H9 (cell line): ENCODE measurements around the gene OSGEPL1. TPM values are rescaled to one million over a fixed set of nuclear protein-coding genes. Genes with fewer than 3 reads are reported as not detected.

Source experiments
- DNase-seq: peaks from one replicate; pipeline ENCODE4 v3.0.0-alpha.2; 2017
- H2AFZ ChIP-seq: one replicate; pipeline ENCODE4 v1.6.1; 2013; ENCODE audit warnings: mild to moderate bottlenecking, low read length, control low read depth, moderate library complexity
- H2AK5ac ChIP-seq: 2 replicates; pipeline ENCODE4 v1.6.1; 2013; ENCODE audit warnings: low read length, control low read depth, mixed read lengths; ENCODE audit not compliant: insufficient read length
- H2BK120ac ChIP-seq: one replicate; pipeline ENCODE4 v1.6.1; 2013; ENCODE audit warnings: low read depth, mild to moderate bottlenecking, low read length, control low read depth, inconsistent platforms; ENCODE audit not compliant: poor library complexity, severe bottlenecking
- H2BK12ac ChIP-seq: 2 replicates; pipeline ENCODE4 v1.6.1; 2013; ENCODE audit warnings: low read length, control low read depth, mixed read lengths, low read depth; ENCODE audit not compliant: insufficient read length
- H2BK15ac ChIP-seq: 2 replicates; pipeline ENCODE4 v1.6.1; 2013; ENCODE audit warnings: low read depth, low read length, control low read depth
- H2BK20ac ChIP-seq: one replicate; pipeline ENCODE4 v1.6.1; 2013; ENCODE audit warnings: low read depth, mild to moderate bottlenecking, low read length, control low read depth, inconsistent platforms; ENCODE audit not compliant: poor library complexity, severe bottlenecking
- H2BK5ac ChIP-seq: 2 replicates; pipeline ENCODE4 v1.6.1; 2013; ENCODE audit warnings: low read length, control low read depth, mixed read lengths; ENCODE audit not compliant: insufficient read length
- H3K14ac ChIP-seq: 2 replicates; pipeline ENCODE4 v1.6.1; 2013; ENCODE audit warnings: low read length, control low read depth; ENCODE audit not compliant: insufficient read depth
- H3K18ac ChIP-seq: 2 replicates; pipeline ENCODE4 v1.6.1; 2013; ENCODE audit warnings: low read depth, mild to moderate bottlenecking, mixed read lengths, low read length, control low read depth; ENCODE audit not compliant: insufficient read length
- H3K23ac ChIP-seq: 2 replicates; pipeline ENCODE4 v1.6.1; 2013; ENCODE audit warnings: low read length, control low read depth, mixed read lengths, low read depth; ENCODE audit not compliant: insufficient read length
- H3K23me2 ChIP-seq: 2 replicates; pipeline ENCODE4 v1.6.1; 2013; ENCODE audit warnings: low read depth, mild to moderate bottlenecking, mixed read lengths, low read length, control low read depth; ENCODE audit not compliant: insufficient read length, poor library complexity, severe bottlenecking
- H3K27ac ChIP-seq: 2 replicates; pipeline ENCODE4 v1.5.1; 2013; ENCODE audit warnings: low read length, control low read depth, mixed read lengths, low read depth; ENCODE audit not compliant: insufficient read length
- H3K27me3 ChIP-seq: 2 replicates; pipeline ENCODE4 v1.6.1; 2013; ENCODE audit warnings: low read length, control low read depth, inconsistent platforms; ENCODE audit not compliant: insufficient read depth
- H3K4ac ChIP-seq: 2 replicates; pipeline ENCODE4 v1.6.1; 2013; ENCODE audit warnings: low read depth, mild to moderate bottlenecking, control low read depth, inconsistent platforms, low read length, moderate library complexity
- H3K4me1 ChIP-seq: 2 replicates; pipeline ENCODE4 v1.6.1; 2013; ENCODE audit warnings: low read length, control low read depth, inconsistent platforms; ENCODE audit not compliant: insufficient read depth
- H3K4me2 ChIP-seq: 2 replicates; pipeline ENCODE4 v1.6.1; 2013; ENCODE audit warnings: low read length, control low read depth, mixed read lengths; ENCODE audit not compliant: insufficient read length, insufficient read depth
- H3K56ac ChIP-seq: 2 replicates; pipeline ENCODE4 v1.6.1; 2013; ENCODE audit warnings: low read depth, mild to moderate bottlenecking, mixed read lengths, low read length, control low read depth; ENCODE audit not compliant: insufficient read length
- H3K79me1 ChIP-seq: 2 replicates; pipeline ENCODE4 v1.6.1; 2013; ENCODE audit warnings: low read depth, mild to moderate bottlenecking, moderate library complexity, low read length, control low read depth, inconsistent platforms; ENCODE audit not compliant: insufficient read depth, poor library complexity, severe bottlenecking
- H3K79me2 ChIP-seq: 2 replicates; pipeline ENCODE4 v1.6.1; 2013; ENCODE audit warnings: low read length, control low read depth, inconsistent platforms; ENCODE audit not compliant: insufficient read depth
- H3K9ac ChIP-seq: 2 replicates; pipeline ENCODE4 v1.6.1; 2013; ENCODE audit warnings: low read length, control low read depth, mixed read lengths; ENCODE audit not compliant: insufficient read length; ENCODE audit errors: extremely low read depth
- H3K9me3 ChIP-seq: one replicate; pipeline ENCODE4 v1.6.1; 2013; ENCODE audit warnings: low read depth, low read length, inconsistent platforms; ENCODE audit not compliant: control insufficient read depth
- H3T11ph ChIP-seq: one replicate; pipeline ENCODE4 v1.6.1; 2013; ENCODE audit warnings: mild to moderate bottlenecking, low read length, control low read depth, inconsistent platforms
- H4K20me1 ChIP-seq: one replicate; pipeline ENCODE4 v1.6.1; 2013; ENCODE audit not compliant: control insufficient read depth, insufficient read length, insufficient read depth
- H4K5ac ChIP-seq: 2 replicates; pipeline ENCODE4 v1.6.1; 2013; ENCODE audit warnings: low read depth, mild to moderate bottlenecking, mixed read lengths, low read length, control low read depth; ENCODE audit not compliant: insufficient read length
- H4K8ac ChIP-seq: replicated peaks from 2 replicates; pipeline ENCODE4 v1.6.1; 2013; ENCODE audit warnings: low read length, control low read depth, mixed read lengths, low read depth; ENCODE audit not compliant: insufficient read length
- H4K91ac ChIP-seq: 2 replicates; pipeline ENCODE4 v1.6.1; 2013; ENCODE audit warnings: low read depth, mild to moderate bottlenecking, moderate library complexity, mixed read lengths, low read length, control low read depth; ENCODE audit not compliant: insufficient read length
- H3K27ac Mint-ChIP-seq, 3 experiments: 2 replicates in 2 of 3; 3 replicates in 1 of 3; pipeline ENCODE4 v1.8.0; 2020 to 2021; ENCODE audit warnings: mixed read lengths in 3 of 3, mild to moderate bottlenecking in 1 of 3, moderate library complexity in 1 of 3
- H3K27me3 Mint-ChIP-seq: 2 replicates; pipeline ENCODE4 v1.8.0; 2021; ENCODE audit warnings: low read depth, mild to moderate bottlenecking, moderate library complexity, mixed read lengths
- H3K36me3 Mint-ChIP-seq, 3 experiments: 2 replicates in 2 of 3; 3 replicates in 1 of 3; pipeline ENCODE4 v1.8.0; 2020 to 2021; ENCODE audit warnings: low read depth in 3 of 3, mixed read lengths in 3 of 3; ENCODE audit not compliant: insufficient read depth in 1 of 3
- H3K4me1 Mint-ChIP-seq, 2 experiments: 2 replicates each; pipeline ENCODE4 v1.8.0; 2020; ENCODE audit warnings: mixed read lengths in 2 of 2
- H3K4me3 Mint-ChIP-seq, 2 experiments: 2 replicates in 1 of 2; 3 replicates in 1 of 2; pipeline ENCODE4 v1.8.0; 2020 to 2021; ENCODE audit warnings: mild to moderate bottlenecking in 2 of 2, mixed read lengths in 2 of 2, moderate library complexity in 1 of 2
- H3K9me3 Mint-ChIP-seq, 2 experiments: 2 replicates in 1 of 2; 3 replicates in 1 of 2; pipeline ENCODE4 v1.8.0; 2020; ENCODE audit warnings: mild to moderate bottlenecking in 2 of 2, mixed read lengths in 2 of 2, moderate library complexity in 1 of 2
- CTCF ChIP-seq: fragments of 200-600 bp; sonication (generic); conservative IDR thresholded peaks from 3 replicates; pipeline ENCODE4 v1.8.0; 2021; ENCODE audit warnings: antibody characterized with exemption, mild to moderate bottlenecking
- WGBS: extraction: QIAGEN DNeasy Blood & Tissue Kit; methylation state at CpG from one replicate; pipeline ENCODE4 v1.1.7; 2013; ENCODE audit warnings: missing lambda C conversion rate, low lambda C conversion rate, mixed read lengths; ENCODE audit not compliant: insufficient read length; ENCODE audit errors: extremely low coverage; 5-methylcytosine and 5-hydroxymethylcytosine counted together
- total RNA-seq: library from RNA; stranded (reverse); gene quantifications from 2 replicates; pipeline ENCODE4 v1.2.1, GENCODE V29; 2021

Gene OSGEPL1
- total RNA-seq, 1 experiment from 2014 or later = 10.7 TPM

- H3K4me1 ChIP-seq = no peaks in the 10 kb centered on the region
- H3K4ac ChIP-seq = no peak overlapping the region
- Mint-ChIP-seq H3K36me3 (peaks cover 0 to 15% (median 0%) of the 10 kb centered on the region in 3 experiments; a peak in 4 of 7 replicates), H3K4me3 (no peak overlapping the region), H3K4me1 (no peaks in the 10 kb centered on the region), H3K9me3 (no peaks in the 10 kb centered on the region), H3K27ac (no peak overlapping the region), H3K27me3 (no peaks in the 10 kb centered on the region)
- no peak overlapping the region for H2AFZ ChIP-seq
- no peak for DNase-seq
- H3T11ph ChIP-seq = no peak overlapping the region
- H2BK120ac ChIP-seq = no peak overlapping the region
- H2BK15ac ChIP-seq = no peak overlapping the region
- no peak overlapping the region for H3K23ac ChIP-seq
- no peak overlapping the region for H3K14ac ChIP-seq
- H4K91ac ChIP-seq = no peak overlapping the region
- no peak overlapping the region for H2AK5ac ChIP-seq
- no peaks in the 10 kb centered on the region for H3K9me3 ChIP-seq
- H3K79me1 ChIP-seq = no peaks in the 10 kb centered on the region
- no peak overlapping the region for H2BK20ac ChIP-seq
- no peak for TF ChIP-seq CTCF
- H3K23me2 ChIP-seq = no peaks in the 10 kb centered on the region
- no peak overlapping the region for H4K8ac ChIP-seq
- no peak overlapping the region for H4K5ac ChIP-seq
- no peak overlapping the region for H2BK12ac ChIP-seq
- H3K27me3 ChIP-seq = no peaks in the 10 kb centered on the region
- H2BK5ac ChIP-seq = no peak overlapping the region
- no peak overlapping the region for H3K56ac ChIP-seq
- no peak overlapping the region for H3K9ac ChIP-seq
- H3K18ac ChIP-seq = no peak overlapping the region
- H3K4me2 ChIP-seq = no peak overlapping the region
- no peaks in the 10 kb centered on the region for H3K79me2 ChIP-seq
- H4K20me1 ChIP-seq = no peaks in the 10 kb centered on the region
- WGBS = no CpG with 5 or more reads among the region's 2 CpGs
- H3K27ac ChIP-seq = no peak overlapping the region
These were observed 6.2 kb downstream of the OSGEPL1 start for GRCh38 chr2:189756311-189756952.
